Smooth muscle cell (in vitro differentiated cells): ENCODE measurements around the gene MTRF1L. TPM values are rescaled to one million over a fixed set of nuclear protein-coding genes. Genes with fewer than 3 reads are reported as not detected.
A peak's percentile ranks its signal among the peaks of the same experiment; 100 is the strongest.

Source experiments
- DNase-seq: peaks from one replicate; lab custom pipeline; 2025; ENCODE audit not compliant: unreplicated experiment; lab: John Stamatoyannopoulos, UW
- H2AFZ ChIP-seq: fragments of 200-600 bp; sonication (generic); 2 replicates; pipeline ENCODE4 v1.6.0; 2016; ENCODE audit warnings: antibody characterized with exemption, low read depth, mild to moderate bottlenecking
- H3F3A ChIP-seq: fragments of 200-600 bp; sonication (generic); 2 replicates; pipeline ENCODE4 v1.6.0; 2017; ENCODE audit warnings: antibody characterized with exemption, low read depth
- H3K27ac ChIP-seq: fragments of 200-600 bp; sonication (generic); 2 replicates; pipeline ENCODE4 v1.5.1; 2016; ENCODE audit warnings: low read depth, mild to moderate bottlenecking
- H3K27me3 ChIP-seq: fragments of 200-600 bp; sonication (generic); 2 replicates; pipeline ENCODE4 v1.6.1; 2016; ENCODE audit warnings: low read depth, mild to moderate bottlenecking
- H3K36me3 ChIP-seq: fragments of 200-600 bp; sonication (generic); 2 replicates; pipeline ENCODE4 v1.5.1; 2016; ENCODE audit warnings: low read depth
- H3K4me1 ChIP-seq: fragments of 200-600 bp; sonication (generic); 2 replicates; pipeline ENCODE4 v1.5.1; 2016; ENCODE audit warnings: low read depth
- H3K4me2 ChIP-seq: fragments of 200-600 bp; sonication (generic); 2 replicates; pipeline ENCODE4 v1.6.0; 2016; ENCODE audit warnings: mild to moderate bottlenecking
- H3K4me3 ChIP-seq: fragments of 200-600 bp; sonication (generic); 2 replicates; pipeline ENCODE4 v1.5.1; 2016; ENCODE audit warnings: mild to moderate bottlenecking
- H3K79me2 ChIP-seq: fragments of 200-600 bp; sonication (generic); 2 replicates; pipeline ENCODE4 v1.6.0; 2016; ENCODE audit warnings: low read depth, mild to moderate bottlenecking
- H3K9ac ChIP-seq: fragments of 200-600 bp; sonication (generic); 2 replicates; pipeline ENCODE4 v1.6.0; 2016; ENCODE audit warnings: low read depth
- H3K9me3 ChIP-seq: fragments of 200-600 bp; sonication (generic); replicated peaks from 2 replicates; pipeline ENCODE4 v1.5.1; 2016; ENCODE audit warnings: low read depth
- H4K20me1 ChIP-seq: fragments of 200-600 bp; sonication (generic); 2 replicates; pipeline ENCODE4 v1.6.0; 2016; ENCODE audit warnings: low read depth
- CTCF ChIP-seq: fragments of 200-600 bp; sonication (generic); IDR thresholded peaks from 2 replicates; pipeline ENCODE4 v1.5.1; 2017; ENCODE audit warnings: borderline replicate concordance, mild to moderate bottlenecking, antibody characterized with exemption; ENCODE audit not compliant: insufficient read depth, poor library complexity, severe bottlenecking
- WGBS: methylation state at CpG from one replicate; pipeline ENCODE4 v1.1.7; 2016; ENCODE audit warnings: low lambda C conversion rate; 5-methylcytosine and 5-hydroxymethylcytosine counted together
- polyA plus RNA-seq: library from polyadenylated mRNA; unstranded; fragments of >200 nt; fragmentation: Nextera tagmentation; extraction: Ambion mirVana; gene quantifications from 2 replicates; pipeline ENCODE4 v1.2.1, GENCODE V29; 2016
- total RNA-seq: library from RNA; depleted of rRNA; stranded (reverse); fragments of >200 nt; gene quantifications from 2 replicates; pipeline ENCODE4 v1.2.3, GENCODE V29; 2014

MTRF1L gene
- total and polyA plus RNA-seq, 2 experiments from 2014 or later: 14.1 to 21.1 TPM

GRCh38 chr6:152981989-152982903, 20.3 kb downstream of the MTRF1L start:
- DNase-seq: no peak
- no peak overlapping the region for H2AFZ ChIP-seq
- peaks cover 48% of the 10 kb centered on the region for H4K20me1 ChIP-seq
- H3K27ac ChIP-seq: no peak overlapping the region
- H3F3A ChIP-seq: peaks cover 8% of the 10 kb centered on the region
- peaks cover 52% of the 10 kb centered on the region for H3K4me1 ChIP-seq
- H3K9ac ChIP-seq: peak overlapping the region; percentile 49
- H3K4me3 ChIP-seq: peak overlapping the region; percentile 99
- H3K79me2 ChIP-seq: peaks cover 76% of the 10 kb centered on the region
- under 1% methylated on average over 47 of the region's 71 CpGs for WGBS
- peak overlapping the region; percentile 99 for H3K4me2 ChIP-seq
- TF ChIP-seq CTCF: no peak
- no peaks in the 10 kb centered on the region for H3K36me3 ChIP-seq
- H3K27me3 ChIP-seq: no peaks in the 10 kb centered on the region
- H3K9me3 ChIP-seq: no peaks in the 10 kb centered on the region

GRCh38 chr6:152981219-152981618, 21.3 kb downstream of the MTRF1L start:
- Histone ChIP-seq H3K4me3 (peak overlapping the region; percentile 99), H3K9ac (peak overlapping the region; percentile 49)

GRCh38 chr6:152980656-152981055, 21.9 kb downstream of the MTRF1L start:
- Histone ChIP-seq H4K20me1 (peaks cover 59% of the 10 kb centered on the region), H3K27ac (no peak overlapping the region), H3K9me3 (no peaks in the 10 kb centered on the region), H3F3A (peaks cover 8% of the 10 kb centered on the region), H3K27me3 (no peaks in the 10 kb centered on the region), H3K4me3 (peak overlapping the region; percentile 99), H3K4me1 (peaks cover 52% of the 10 kb centered on the region), H3K36me3 (no peaks in the 10 kb centered on the region), H3K79me2 (peaks cover 85% of the 10 kb centered on the region), H3K4me2 (peak overlapping the region; percentile 99), H2AFZ (no peak overlapping the region), H3K9ac (no peak overlapping the region)
- no peak for DNase-seq
- TF ChIP-seq CTCF: no peak
- WGBS: 68% methylated on average over 1 of the region's 1 CpG

More at GRCh38 chr6:152981219-152981618, 21.3 kb downstream of the MTRF1L start:
- Histone ChIP-seq H3F3A (peaks cover 8% of the 10 kb centered on the region), H3K4me1 (peaks cover 54% of the 10 kb centered on the region), H3K36me3 (no peaks in the 10 kb centered on the region), H3K4me2 (peak overlapping the region; percentile 99), H3K27ac (no peak overlapping the region), H2AFZ (no peak overlapping the region), H3K9me3 (no peaks in the 10 kb centered on the region), H3K27me3 (no peaks in the 10 kb centered on the region), H3K79me2 (peaks cover 85% of the 10 kb centered on the region), H4K20me1 (peaks cover 59% of the 10 kb centered on the region)
- TF ChIP-seq CTCF: no peak
- no peak for DNase-seq
- 12% methylated on average over 2 of the region's 2 CpGs for WGBS

GRCh38 chr6:152979116-152979515, 23.4 kb downstream of the MTRF1L start:
- TF ChIP-seq CTCF: no peak
- peaks cover 87% of the 10 kb centered on the region for H3K79me2 ChIP-seq
- no peak overlapping the region for H3K4me2 ChIP-seq
- H3K4me1 ChIP-seq: peaks cover 39% of the 10 kb centered on the region
- no peaks in the 10 kb centered on the region for H3K9me3 ChIP-seq
- peaks cover 5% of the 10 kb centered on the region for H3F3A ChIP-seq
- H3K36me3 ChIP-seq: no peaks in the 10 kb centered on the region
- H3K27ac ChIP-seq: no peak overlapping the region
- WGBS: 94% methylated on average over 1 of the region's 1 CpG
- peaks cover 65% of the 10 kb centered on the region for H4K20me1 ChIP-seq
- no peak overlapping the region for H3K9ac ChIP-seq
- H3K27me3 ChIP-seq: no peaks in the 10 kb centered on the region
- DNase-seq: no peak
- no peak overlapping the region for H3K4me3 ChIP-seq
- H2AFZ ChIP-seq: no peak overlapping the region
